GM18873 (cell line): ENCODE results near the gene SPATA33.
"Not testable (repeated sequence)": the region's sequence is repeated elsewhere in the genome, so short reads cannot be mapped to it uniquely, and the experiment has no call there.

Source experiments
- ATAC-seq: cut with Tn5 transposase; IDR thresholded peaks from one replicate; pipeline ENCODE4 v1.9.1; 2021; ENCODE audit warnings: mild to moderate bottlenecking, moderate library complexity, moderate number of reproducible peaks; ENCODE audit not compliant: unreplicated experiment, low FRiP score

Gene SPATA33

GRCh38 chr16:89691231-89691985, 33.8 kb downstream of the SPATA33 start:
- ATAC-seq, result no peak

- no peak for ATAC-seq
Observed at GRCh38 chr16:89691986-89692569, 34.4 kb downstream of the SPATA33 start.

- no peak for ATAC-seq
Observed at GRCh38 chr16:89693289-89693731, 35.7 kb downstream of the SPATA33 start.

GRCh38 chr16:89693931-89694783, 36.5 kb downstream of the SPATA33 start:
- ATAC-seq, result no peak

GRCh38 chr16:89694784-89695085, 37.1 kb downstream of the SPATA33 start:
- ATAC-seq, result not testable (repeated sequence)

- ATAC-seq, result no peak
Observed at GRCh38 chr16:89695086-89695874, 37.6 kb downstream of the SPATA33 start.

- no peak for ATAC-seq
Observed at GRCh38 chr16:89695875-89696669, 38.4 kb downstream of the SPATA33 start.

- ATAC-seq, result no peak
Observed at GRCh38 chr16:89696670-89697128, 39.1 kb downstream of the SPATA33 start.

- ATAC-seq, result no peak
Observed at GRCh38 chr16:89697161-89697615, 39.6 kb downstream of the SPATA33 start.

- ATAC-seq, result no peak
Observed at GRCh38 chr16:89697616-89698331, 40.1 kb downstream of the SPATA33 start.

- not testable (repeated sequence) for ATAC-seq
Observed at GRCh38 chr16:89698717-89699116, 41.1 kb downstream of the SPATA33 start.

GRCh38 chr16:89699629-89700099, 42.0 kb downstream of the SPATA33 start:
- ATAC-seq, result not testable (repeated sequence)

- peak; percentile 41 for ATAC-seq
Observed at GRCh38 chr16:89700100-89700648, 42.5 kb downstream of the SPATA33 start.

GRCh38 chr16:89700649-89701424, 43.2 kb downstream of the SPATA33 start:
- no peak for ATAC-seq

- ATAC-seq, result peak; percentile 47
Observed at GRCh38 chr16:89701425-89702406, 44.1 kb downstream of the SPATA33 start, which contains the start of gene SPATA2L. SPATA2L (minus strand) TSS chr16:89701705; CDS start chr16:89701232, 473 bp downstream.

GRCh38 chr16:89704281-89704680, 46.6 kb downstream of the SPATA33 start:
- no peak for ATAC-seq
